HG03060 (cell line): Measurements from ENCODE around the gene FAM83C.
"Not testable (repeated sequence)": the region's sequence is repeated elsewhere in the genome, so short reads cannot be mapped to it uniquely, and the experiment has no call there.

Source experiments
- ATAC-seq: cut with Tn5 transposase; IDR thresholded peaks from one replicate; pipeline ENCODE4 v1.9.1; 2021; ENCODE audit warnings: low read depth, moderate number of reproducible peaks; ENCODE audit not compliant: unreplicated experiment

Gene FAM83C

GRCh38 chr20:35270021-35270902 lies 22.0 kb downstream of the FAM83C start:
- ATAC-seq, result no peak

GRCh38 chr20:35269055-35269781 lies 23.0 kb downstream of the FAM83C start:
- ATAC-seq, result no peak

GRCh38 chr20:35267092-35267491 lies 25.1 kb downstream of the FAM83C start:
- no peak for ATAC-seq

- ATAC-seq, result no peak
These were observed 27.5 kb downstream of the FAM83C start for GRCh38 chr20:35264755-35265154.

- no peak for ATAC-seq
These were observed 28.5 kb downstream of the FAM83C start for GRCh38 chr20:35263532-35264341.

GRCh38 chr20:35262731-35263531 lies 29.3 kb downstream of the FAM83C start:
- ATAC-seq, result not testable (repeated sequence)

- not testable (repeated sequence) for ATAC-seq
These were observed 29.9 kb downstream of the FAM83C start for GRCh38 chr20:35262321-35262720.

- no peak for ATAC-seq
These were observed 31.8 kb downstream of the FAM83C start for GRCh38 chr20:35260426-35260825.

GRCh38 chr20:35257175-35257909 lies 34.9 kb downstream of the FAM83C start:
- no peak for ATAC-seq

- ATAC-seq, result no peak
These were observed 37.7 kb downstream of the FAM83C start for GRCh38 chr20:35254448-35254999.

GRCh38 chr20:35253010-35253409 lies 39.2 kb downstream of the FAM83C start:
- ATAC-seq, result no peak

GRCh38 chr20:35252598-35252997 lies 39.6 kb downstream of the FAM83C start:
- ATAC-seq, result not testable (repeated sequence)

GRCh38 chr20:35252037-35252461 lies 40.2 kb downstream of the FAM83C start:
- ATAC-seq, result peak; percentile 62

GRCh38 chr20:35251613-35251940 lies 40.6 kb downstream of the FAM83C start:
- no peak for ATAC-seq

GRCh38 chr20:35248641-35249475 lies 43.4 kb downstream of the FAM83C start:
- ATAC-seq, result no peak

GRCh38 chr20:35246723-35247122 lies 45.5 kb downstream of the FAM83C start:
- no peak for ATAC-seq

GRCh38 chr20:35243986-35244385 lies 48.2 kb downstream of the FAM83C start:
- ATAC-seq, result no peak

- no peak for ATAC-seq
These were observed 48.9 kb downstream of the FAM83C start for GRCh38 chr20:35243317-35243716.
